Inflammatory macrophage treated with lipopolysaccharide for 1 hour (primary cell): Measurements from ENCODE around the gene SBF2.

Experiments used
- DNase-seq, 2 donors: peaks; one replicate each; pipeline ENCODE4 v3.0.0-alpha.2; 2020 to 2022

The SBF2 gene

GRCh38 chr11:10293423-10294289 lies at the start of gene SBF2:
SBF2 (minus strand) TSS chr11:10294219; CDS start chr11:10294069, 150 bp downstream.
- peak; percentile 86 to 89 for DNase-seq

GRCh38 chr11:10338287-10338686 lies 44.3 kb upstream of the SBF2 start:
- DNase-seq: no peak

DNA sequence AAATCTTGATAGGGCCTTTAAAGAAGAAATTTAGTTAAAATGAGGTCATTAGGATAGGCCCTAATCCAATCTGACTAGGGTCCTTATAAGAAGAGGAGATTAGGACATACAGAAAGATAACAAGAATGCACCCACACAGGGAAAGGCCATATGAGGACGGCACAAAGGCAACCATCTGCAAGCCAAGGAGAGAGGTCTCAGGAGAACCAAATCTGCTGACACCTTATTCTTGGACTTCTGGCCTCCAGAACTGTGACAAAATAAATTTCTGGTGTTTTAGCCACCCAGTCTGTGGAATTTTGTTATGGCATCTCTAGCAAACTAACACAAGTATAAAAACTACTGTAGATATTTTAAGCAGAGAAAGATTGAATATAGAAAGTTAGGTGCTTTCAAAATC lies 39.5 kb upstream of the SBF2 start:
- no peak for DNase-seq

GRCh38 chr11:10331548-10332289 lies 37.7 kb upstream of the SBF2 start:
- DNase-seq: no peak

GRCh38 chr11:10329935-10330334 lies 35.9 kb upstream of the SBF2 start:
- no peak for DNase-seq

DNA sequence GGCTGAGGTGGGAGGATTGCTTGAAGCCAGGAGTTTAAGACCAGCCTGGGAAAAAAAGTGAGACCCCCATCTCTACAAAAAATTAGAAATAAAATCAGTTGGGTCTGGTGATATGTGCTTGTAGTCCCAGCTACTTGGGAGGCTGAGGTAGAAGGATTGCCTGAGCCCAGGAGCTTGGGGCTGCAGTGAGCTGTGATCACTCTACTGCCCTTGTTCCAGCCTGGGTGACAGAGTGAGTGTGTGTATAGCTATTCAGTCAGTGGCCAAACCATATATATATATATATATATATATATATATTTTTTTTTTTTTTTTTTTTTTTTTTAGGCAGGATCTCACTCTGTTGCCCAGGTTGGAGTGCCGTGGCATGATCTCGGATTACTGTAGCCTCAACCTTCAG lies 35.3 kb upstream of the SBF2 start:
- no peak for DNase-seq

DNA sequence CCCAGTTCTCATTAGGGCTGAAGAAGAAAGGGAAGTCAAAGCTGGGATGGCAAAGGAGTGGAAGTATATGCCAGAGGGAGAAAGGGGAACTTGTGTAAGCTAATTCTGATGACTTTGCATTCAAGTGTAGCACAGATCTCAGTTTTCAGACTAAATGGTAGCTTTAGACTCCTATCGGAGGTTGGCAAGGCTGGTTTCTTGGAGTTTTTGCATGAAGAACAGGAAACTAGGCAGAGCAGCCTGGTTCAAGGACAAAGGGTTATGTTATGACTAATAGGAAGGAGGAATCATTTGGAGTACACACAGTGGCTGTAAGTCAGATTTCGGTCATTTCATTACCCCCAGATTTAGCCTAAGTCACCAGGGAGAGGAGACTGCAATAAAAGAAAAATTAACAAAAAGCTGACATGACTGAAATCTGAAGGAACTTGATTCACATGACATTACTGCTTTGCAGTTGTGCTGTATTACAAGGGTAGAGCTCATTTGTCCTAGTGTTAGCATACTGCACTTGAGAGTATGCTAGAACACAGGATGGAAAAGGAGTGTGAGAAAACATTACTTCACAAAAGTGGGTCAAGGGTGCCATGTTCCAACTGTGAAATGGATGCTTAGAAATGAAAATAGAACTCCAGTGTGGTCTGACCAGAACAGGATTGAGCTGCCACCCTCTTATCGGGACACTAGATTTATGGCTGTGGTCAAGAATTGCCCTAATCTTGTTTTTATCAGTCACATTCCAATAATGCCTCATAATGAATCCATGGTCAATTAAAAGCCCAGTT lies 34.5 kb upstream of the SBF2 start:
- DNase-seq: peak; percentile 64 to 68

- no peak for DNase-seq
These were observed 33.2 kb upstream of the SBF2 start for GRCh38 chr11:10327254-10327653.

- no peak for DNase-seq
These were observed 32.3 kb upstream of the SBF2 start for GRCh38 chr11:10326012-10326964.

DNA sequence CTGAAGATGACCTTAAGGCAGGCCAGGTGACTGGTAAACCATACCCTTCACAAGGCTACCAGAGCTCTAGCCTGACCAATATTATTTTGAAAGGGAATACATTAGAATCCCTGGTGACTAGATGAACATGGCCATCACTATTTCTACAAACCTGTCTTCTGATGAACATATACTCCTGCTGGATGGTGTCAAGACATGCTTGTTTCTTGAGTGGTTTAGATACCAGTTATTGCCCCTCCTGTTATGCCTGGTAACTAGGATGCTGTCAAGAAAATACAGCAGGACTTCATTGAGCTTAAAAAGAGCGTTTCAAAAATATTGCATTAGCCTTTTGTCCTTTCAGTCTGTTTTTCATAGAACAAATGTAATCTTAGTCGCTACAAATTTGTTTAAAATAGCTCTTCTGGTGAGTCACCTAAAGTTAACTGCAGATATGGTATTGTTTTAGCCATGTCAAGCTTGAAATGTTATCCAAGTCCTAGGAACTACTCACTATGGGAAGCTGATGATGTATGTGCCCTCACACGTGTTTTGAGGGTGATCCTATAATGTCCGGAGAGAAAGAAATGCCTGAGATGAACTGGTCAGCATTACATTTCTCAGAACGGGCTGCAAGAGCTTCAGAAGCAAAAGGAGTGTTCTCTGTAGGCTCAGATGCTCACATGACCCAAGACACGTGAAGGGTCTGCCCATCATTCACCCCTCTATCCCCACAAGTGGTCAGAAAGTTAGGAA lies 31.4 kb upstream of the SBF2 start:
- DNase-seq: no peak

- DNase-seq: no peak
These were observed 30.5 kb upstream of the SBF2 start for GRCh38 chr11:10324474-10324873.

DNA sequence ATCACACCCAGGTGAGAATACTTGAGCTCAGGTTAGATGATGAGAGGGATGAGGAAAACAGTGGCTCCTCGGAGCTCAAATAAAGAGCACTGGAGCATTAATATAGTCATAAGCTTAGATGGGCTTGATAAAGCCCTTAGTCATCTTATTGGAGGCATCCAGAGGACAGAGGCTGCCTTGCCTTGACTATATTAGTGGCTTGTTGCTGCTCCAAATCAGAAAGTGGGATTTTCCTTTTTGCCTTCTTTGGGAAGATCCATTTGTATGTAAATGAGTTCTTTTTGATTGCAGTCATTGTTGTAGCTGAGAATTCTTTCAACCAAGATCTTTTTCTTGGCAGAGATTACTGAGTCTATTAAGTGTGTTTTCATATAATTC lies 29.8 kb upstream of the SBF2 start:
- DNase-seq: no peak

- DNase-seq: peak; percentile 71 to 90
These were observed 29.1 kb upstream of the SBF2 start for GRCh38 chr11:10322830-10323792.

- no peak for DNase-seq
These were observed 28.4 kb upstream of the SBF2 start for GRCh38 chr11:10322401-10322800.

DNA sequence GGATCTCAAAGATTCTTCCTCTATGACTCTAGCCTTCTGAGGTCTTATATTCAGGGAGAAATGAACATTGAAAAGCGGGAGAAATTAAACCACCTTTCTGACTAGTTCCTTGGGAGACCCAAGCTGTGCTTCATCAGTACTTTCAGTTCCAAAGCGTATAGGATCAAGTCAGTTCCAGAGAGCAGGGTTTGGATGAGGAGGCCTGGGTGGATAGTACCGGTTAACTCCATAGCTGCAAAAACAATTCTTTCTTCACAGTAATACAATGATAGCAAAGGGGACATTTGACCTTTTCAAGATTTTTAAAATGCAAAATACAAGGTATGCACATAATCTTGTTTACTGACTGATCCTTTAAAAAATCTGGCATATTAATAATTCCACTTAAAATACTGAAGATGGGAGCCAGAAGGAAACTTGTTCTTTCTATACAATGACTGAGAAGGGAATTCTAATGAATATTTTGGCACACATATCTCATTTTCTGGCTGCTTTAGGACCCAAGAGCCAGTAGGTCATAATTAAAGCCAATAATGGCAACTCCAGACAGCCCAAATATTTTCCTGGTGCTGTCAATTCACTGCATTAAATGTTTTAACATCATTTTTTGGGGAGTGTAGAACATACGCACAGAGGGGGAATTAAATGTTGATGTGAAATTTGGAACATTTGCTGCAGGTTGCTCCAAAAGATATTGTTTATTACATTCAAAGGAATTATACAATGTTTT lies 26.9 kb upstream of the SBF2 start:
- no peak for DNase-seq

- no peak for DNase-seq
These were observed 25.9 kb upstream of the SBF2 start for GRCh38 chr11:10319702-10320558.

DNA sequence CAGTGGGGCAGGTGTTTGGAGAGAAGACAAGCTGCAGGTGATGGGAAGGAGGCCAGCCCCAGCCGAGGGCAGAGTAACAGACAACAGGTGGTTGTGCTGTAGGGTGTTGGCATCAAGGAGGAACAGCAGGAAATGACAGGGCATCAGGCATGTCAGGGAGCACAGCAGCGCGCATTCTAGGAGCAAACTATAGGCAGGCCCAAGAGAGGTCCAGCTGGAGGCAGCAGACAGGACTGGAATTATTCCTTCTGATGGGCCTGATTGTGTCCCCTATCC lies 24.4 kb upstream of the SBF2 start:
- no peak for DNase-seq

DNA sequence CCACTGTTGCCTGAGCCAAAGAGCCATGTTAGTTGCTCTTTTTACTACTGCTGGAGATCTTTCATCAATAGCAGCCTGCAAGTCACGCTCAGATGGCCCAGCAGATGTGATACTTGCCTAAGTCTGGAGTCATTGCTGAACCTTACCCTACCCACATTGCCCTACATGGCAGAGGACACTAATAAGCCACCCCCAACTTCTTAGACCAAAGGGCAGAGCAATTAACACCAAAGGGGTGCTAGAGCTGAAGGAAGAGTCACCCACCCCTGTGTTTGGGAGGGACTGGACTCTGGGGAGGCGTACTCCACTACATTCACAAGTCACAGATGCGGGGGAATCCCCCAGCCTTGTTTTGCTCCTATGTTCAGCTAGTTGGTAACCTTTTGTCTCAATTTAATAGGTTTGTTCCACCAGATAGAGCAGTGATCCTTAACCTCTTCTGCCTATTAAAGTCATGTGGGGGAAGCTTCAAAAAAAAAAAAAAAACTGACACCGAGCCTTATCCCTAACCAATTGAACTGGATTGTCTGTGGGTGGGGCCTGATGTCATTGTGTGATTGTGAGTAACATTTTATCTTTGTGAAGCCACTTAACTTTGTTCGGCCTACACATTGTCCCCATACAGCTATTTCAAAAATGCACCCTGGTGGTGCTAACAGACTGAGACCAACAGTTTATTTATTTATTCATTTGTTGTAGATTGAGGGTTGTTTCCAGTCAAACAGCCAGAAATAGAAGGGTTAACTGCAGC lies 23.9 kb upstream of the SBF2 start:
- DNase-seq: no peak
